ENCODE results near the gene CSRP2.

Gene CSRP2

DNA sequence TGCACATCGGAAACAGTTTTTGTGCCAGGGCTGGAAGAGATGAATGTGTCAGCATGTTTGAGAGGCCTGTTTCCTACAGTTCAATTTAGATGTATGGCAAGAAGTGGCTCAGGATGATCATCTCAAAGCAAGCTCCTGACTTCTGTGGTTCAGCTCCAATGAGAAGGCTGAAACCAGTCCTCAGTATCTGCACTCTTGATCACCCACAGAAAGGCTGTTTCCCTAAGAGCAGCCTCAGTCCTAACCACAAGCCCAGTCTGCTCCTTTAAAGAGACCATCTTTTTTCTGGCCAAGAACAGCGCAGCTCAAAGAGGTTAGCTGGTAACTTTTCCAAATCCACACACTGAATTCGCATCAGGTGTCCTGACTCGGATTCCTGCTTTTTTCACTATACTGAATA is 19.2 kb downstream of the CSRP2 start:
- no peak for DNase-seq

DNA sequence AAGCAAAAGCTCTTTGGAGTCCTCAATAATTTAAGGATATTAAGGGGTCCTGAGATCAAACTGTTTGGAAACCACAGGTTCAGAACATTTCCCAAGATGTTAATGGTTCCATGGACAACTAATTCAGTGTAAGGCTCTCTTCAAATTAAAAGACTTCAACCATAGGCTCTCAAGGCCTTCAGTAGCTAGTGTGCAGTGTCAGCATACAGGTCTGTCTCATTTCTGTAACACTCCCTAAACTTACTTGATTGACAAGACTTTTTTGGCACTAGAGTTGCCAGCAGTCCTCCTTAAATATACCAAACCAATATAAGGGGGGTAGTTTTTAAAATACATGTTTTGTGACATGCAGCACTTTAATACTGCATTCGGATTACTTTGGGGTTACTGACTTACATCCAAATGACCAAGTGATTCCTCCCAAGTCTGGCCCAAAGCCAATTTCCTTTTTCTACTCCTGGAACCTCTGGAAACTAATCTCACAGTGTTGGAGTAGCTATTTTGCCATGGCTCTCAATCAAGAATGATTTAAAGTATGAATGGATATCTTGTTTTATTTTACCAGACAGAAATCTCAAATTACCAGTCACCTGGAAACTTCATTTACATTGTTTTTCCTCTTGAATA is 22.7 kb downstream of the CSRP2 start:
- no peak for DNase-seq

DNA sequence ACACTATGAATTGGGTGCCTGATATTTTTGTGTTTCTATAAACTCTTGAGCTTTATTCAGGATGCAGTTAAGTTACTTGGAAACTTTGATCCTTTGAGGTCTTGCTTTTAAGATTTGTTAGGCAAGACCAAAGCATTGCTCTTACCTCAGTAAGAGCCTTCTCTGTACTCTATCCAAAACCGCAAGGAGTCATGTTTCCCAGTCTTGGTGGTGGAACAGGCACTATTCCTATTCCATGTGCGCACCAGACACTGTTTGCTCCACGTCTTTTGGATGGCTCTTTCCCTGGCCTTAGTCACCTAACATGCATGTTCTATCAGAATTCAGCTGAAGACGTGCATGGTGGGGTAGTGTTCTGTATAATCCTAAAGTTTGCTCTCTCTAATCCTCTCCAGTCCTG is 23.5 kb downstream of the CSRP2 start:
- no peak for DNase-seq

DNA sequence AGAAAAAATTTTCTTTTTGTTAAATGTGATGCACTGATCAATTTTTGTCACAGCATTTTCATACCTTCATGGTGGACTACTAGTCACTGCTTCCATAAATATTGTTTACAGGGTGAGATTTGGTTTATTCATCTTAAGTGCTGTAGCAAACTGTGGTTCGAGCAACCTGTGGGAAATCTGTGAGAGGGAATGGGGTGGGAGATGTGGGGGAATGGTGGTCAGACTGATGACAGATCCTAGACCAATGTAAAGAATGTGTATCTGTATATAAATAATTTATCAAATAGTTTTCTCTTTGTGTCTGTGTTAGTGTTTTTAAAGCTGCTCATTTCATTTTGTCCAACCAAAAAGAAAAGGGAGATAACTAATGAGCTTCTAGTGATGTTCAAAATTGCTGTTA is 26.7 kb downstream of the CSRP2 start:
- DNase-seq: no peak

DNA sequence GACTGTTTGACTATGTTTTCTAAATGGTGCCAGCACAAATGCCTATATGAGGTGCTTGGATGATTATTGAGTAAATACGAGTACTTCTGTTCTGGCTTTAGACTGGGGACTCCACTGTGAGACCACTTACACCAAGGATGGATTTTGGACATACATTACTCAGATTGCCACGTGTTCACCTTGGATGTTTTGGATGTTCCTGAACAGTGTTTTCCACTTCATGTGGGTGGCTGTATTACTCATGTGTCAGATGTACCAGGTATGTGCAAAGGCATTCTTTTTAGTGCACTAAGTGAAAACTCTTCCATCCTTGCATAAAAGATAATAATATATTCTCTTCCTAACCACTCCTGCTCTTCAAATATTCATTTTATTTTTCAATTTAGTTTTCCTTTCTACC is 30.7 kb downstream of the CSRP2 start:
- no peak for DNase-seq

DNA sequence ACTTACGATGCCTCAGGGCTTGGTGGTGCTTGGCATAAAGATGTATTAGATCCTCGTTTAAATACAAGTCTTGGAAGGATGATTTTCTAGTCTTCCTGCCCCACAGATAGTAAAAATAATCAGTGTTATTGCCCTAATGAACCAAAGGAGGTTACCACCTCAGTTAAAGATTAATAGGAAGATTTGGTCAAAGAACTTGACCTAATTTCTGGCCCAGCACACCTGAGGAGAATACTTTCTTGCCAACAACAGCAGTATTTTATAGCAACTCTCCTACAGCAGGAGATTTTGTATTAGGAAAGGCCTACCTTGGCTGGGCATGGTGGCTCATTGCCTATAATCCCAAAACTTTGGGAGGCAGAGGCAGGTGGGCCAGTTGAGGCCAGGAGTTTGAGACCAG is 31.6 kb downstream of the CSRP2 start:
- DNase-seq: no peak

DNA sequence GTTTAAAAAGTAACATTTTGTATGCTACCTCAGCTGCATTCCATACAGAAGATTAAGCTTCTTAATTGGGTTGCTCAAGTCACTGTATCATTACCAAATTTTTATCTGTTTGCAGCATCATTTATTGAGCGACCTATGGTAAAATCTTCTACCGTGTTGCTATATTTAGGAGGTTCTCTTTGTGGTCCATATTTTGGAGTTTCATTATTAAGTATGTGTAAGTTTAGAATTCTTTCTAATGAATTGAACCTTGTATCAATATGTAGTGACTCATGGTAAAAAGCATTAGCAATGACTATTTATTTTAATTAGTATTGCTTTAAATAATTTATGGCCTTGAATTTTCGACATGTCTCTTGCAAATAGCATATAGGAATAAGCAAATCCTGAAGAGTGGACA is 42.2 kb downstream of the CSRP2 start:
- no peak for DNase-seq

DNA sequence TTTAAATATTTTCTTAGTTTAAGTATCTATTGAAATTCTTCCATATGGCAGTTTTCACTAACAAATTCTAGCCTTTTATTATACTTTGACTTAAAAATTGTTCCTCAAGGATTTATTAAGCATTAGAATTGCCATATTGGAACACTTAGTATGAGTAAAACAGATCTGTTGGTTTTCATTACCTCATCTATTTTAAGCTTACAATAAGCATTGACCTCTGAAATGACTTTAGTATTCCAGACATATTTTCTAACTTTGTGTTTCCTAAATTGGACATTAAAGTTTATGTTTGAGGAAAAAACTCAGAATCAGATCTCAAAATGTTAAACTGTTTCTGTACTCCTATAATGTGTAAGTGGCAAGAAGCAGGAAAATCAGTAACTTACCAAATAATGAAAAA is 48.4 kb downstream of the CSRP2 start:
- no peak for DNase-seq

DNA sequence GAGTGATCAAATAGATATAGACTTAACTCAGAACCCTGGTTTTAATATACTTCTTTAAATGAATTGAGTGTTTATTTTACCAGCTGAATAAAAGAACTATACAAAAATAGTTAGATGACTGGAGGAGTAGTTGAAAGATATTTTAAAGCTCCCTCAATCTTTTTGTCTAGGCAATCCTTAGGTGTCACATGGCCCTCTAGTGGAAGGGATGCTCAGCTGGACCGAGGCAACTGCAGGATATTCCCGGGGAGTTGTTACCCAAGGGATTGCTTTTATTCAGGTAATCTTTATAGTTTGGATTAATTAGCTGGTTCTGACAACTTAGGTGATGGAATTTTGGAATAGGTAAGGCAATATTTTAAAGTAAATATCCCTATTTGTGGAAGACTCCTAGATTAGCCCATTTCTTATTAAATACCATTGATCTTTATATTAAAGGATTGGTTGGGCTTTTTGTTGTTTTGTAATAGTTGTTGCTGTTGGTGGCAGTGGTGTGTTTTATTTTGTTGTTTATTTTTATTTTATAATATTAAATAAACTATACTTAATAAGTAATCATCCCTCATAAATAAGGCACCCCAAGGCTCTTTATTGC is 57.8 kb downstream of the CSRP2 start:
- no peak for DNase-seq

DNA sequence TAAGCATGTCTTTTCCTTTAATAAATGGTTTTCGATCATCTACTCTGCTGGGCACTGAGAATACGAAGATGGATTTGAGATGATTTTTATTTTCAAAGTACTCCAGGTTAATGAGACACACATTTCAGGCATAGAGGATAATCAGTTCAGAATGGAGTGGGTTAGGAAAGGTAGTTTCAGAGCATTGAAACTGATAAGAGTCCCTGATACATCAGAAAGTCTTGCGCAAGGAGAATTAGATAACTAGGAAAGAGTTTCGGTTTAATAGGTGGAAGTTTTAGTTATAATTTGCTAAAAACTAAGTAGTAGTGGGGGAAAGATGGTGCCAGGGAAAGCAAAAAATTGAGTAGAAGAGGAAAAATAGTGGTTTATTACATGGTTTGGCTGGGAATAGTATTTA is 64.8 kb downstream of the CSRP2 start:
- no peak for DNase-seq

DNA sequence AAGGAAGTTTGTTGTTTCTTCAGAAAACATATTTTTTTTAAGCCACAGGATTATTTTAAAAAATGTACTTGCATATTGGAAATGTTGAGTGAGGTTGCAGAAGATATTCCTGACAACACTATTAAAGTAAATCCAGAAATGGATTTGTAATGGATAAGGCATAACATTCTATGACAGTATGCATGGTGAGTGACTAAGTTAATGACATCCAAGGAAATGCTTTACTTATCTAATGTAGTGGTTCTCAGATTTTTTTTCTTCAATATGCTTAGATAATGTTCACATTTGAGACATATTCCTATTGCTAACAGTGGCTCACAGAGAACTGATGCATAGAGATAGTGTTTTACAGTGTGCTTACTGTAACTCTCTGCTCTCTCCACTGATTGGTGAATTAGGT is 65.6 kb downstream of the CSRP2 start:
- no peak for DNase-seq

DNA sequence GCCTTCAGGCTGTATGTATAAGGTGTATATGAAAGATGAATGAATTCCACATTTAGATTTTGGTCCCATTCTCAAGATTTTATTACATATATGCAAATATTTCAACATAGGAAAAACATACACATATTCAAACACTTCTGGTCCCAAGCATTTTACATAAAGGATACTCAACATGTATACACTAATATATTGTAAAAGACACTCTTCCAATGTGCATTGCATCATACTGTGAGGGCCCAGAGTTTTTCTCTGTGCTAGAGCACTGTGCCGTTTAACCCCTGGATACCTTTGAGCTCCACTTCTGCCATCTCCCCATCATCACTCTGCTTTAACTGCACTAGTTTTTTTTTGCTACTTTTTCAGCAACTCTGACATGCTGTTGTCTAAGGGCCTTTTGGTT is 66.8 kb downstream of the CSRP2 start:
- no peak for DNase-seq

DNA sequence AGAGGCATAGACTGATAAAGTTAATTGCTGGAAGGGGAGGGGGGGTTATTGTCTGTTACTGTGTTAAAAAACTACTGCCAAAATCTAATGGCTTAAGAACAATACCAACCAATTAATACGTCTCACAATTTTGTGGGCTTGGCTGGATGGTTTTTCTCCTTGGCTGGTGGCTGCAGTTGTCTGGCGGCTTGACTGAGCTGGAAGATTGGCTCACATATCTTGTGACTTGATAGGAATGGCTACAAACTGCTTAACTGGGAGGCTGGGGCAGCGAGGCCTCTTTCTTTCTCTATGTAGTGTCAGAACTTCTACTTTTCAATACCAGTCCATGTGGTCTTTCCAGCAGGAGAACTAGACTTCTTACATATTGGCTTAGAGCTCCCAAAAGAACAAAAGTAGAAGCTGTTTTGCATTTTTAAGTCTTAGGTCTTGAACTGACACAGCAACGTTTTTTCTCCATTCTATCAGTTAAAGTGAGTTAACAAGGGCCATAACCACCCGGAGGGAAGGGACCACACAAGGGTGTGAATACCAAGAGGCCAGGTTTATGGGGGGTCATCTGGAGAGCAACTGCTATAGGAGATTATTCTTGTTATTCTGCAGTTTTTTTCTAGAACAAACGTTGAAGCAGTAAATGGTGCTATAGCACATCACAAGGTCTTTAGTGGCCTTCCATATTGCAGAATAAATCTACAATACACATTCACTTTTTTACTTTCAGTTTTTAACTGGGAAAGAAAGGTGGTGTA is 68.0 kb downstream of the CSRP2 start:
- no peak for DNase-seq

All from activated CD4-positive, alpha-beta T cell treated with anti-CD3 and anti-CD28 coated beads, Interleukin-2, amount 50 U/mL, for 4 hours (primary cell).